Aorta (tissue), 5 donors: ENCODE measurements around the gene CHST14. TPM values are rescaled to one million over a fixed set of nuclear protein-coding genes. Genes with fewer than 3 reads are reported as not detected.
A peak's percentile ranks its signal among the peaks of the same experiment; 100 is the strongest.

Experiments used
- ATAC-seq: fragments of 200-7000 bp; cut with Tn5 transposase; one replicate; pipeline ENCODE4 v1.9.1; 2022; ENCODE audit warnings: moderate library complexity; ENCODE audit not compliant: low FRiP score
- DNase-seq, 2 donors: peaks; one replicate each; pipeline ENCODE4 v3.0.0-alpha.2; 2020
- H3K27ac ChIP-seq, 2 donors: one replicate each; pipeline ENCODE4 v1.5.1; 2013; ENCODE audit warnings: low read length in 2 of 2, mild to moderate bottlenecking in 2 of 2, moderate library complexity in 2 of 2, control low read depth in 1 of 2, inconsistent platforms in 1 of 2, low read depth in 1 of 2
- H3K27me3 ChIP-seq, 2 donors: one replicate each; pipeline ENCODE4 v1.6.1; 2013; ENCODE audit warnings: control low read depth in 1 of 2, low read length in 1 of 2, mild to moderate bottlenecking in 1 of 2, moderate library complexity in 1 of 2; ENCODE audit not compliant: insufficient read depth in 2 of 2, control insufficient read depth in 1 of 2
- H3K36me3 ChIP-seq, 2 donors: one replicate each; pipeline ENCODE4 v1.6.1; 2013; ENCODE audit warnings: control low read depth in 1 of 2, low read length in 1 of 2, mild to moderate bottlenecking in 1 of 2; ENCODE audit not compliant: insufficient read depth in 2 of 2, control insufficient read depth in 1 of 2
- H3K4me1 ChIP-seq, 2 donors: one replicate each; pipeline ENCODE4 v1.6.1; 2013; ENCODE audit warnings: low read length in 2 of 2, control low read depth in 1 of 2, mild to moderate bottlenecking in 1 of 2, moderate library complexity in 1 of 2; ENCODE audit not compliant: insufficient read depth in 2 of 2, control insufficient read depth in 1 of 2
- H3K4me3 ChIP-seq, 2 donors: one replicate each; pipeline ENCODE4 v1.5.1; 2013; ENCODE audit warnings: low read length in 2 of 2, control low read depth in 1 of 2, mild to moderate bottlenecking in 1 of 2
- H3K9me3 ChIP-seq: one replicate; pipeline ENCODE4 v1.6.1; 2013; ENCODE audit warnings: mild to moderate bottlenecking, low read length; ENCODE audit not compliant: control insufficient read depth
- WGBS, 2 donors: extraction: QIAGEN DNeasy Blood & Tissue Kit; methylation state at CpG; one replicate each; pipeline ENCODE4 v1.1.7; 2013; 5-methylcytosine and 5-hydroxymethylcytosine counted together
- intact Hi-C, 2 donors: fragments of 100-400 bp; cut with DNase I; formaldehyde crosslinking; loops; one replicate each; pipeline versions ENCODE4 v1.14.2 to v1.15.0; 2022
- polyA plus RNA-seq, 2 donors: library from polyadenylated mRNA; stranded (reverse); fragments of 200-250 nt; gene quantifications; one replicate each; pipeline ENCODE4 v1.2.3, GENCODE V29; 2013
- total RNA-seq, 2 donors: library from RNA; stranded (reverse); fragmentation: NEBNext Ultra II Directional; extraction: Animal tissue kit (Norgen Biotek cat#: 25700); gene quantifications; one replicate each; pipeline ENCODE4 v1.2.1, GENCODE V29; 2021
- donor health status: healthy with polysubstance abuse.
- donor health status: Bipolar disorder and iron deficiency.
- donor health status: DM: no; HTN: no; CAD: no.
- donor health status: DM: no; HTN: no; CAD: no.
- donor health status: DM: yes; HTN: yes; CAD: no.

CHST14 gene
- total and polyA plus RNA-seq, 4 donors = 2.8 to 21.4 (median 14.8) TPM

GRCh38 chr15:40463886-40464545 lies 6.8 kb upstream of the CHST14 start:
- H3K9me3 ChIP-seq = no peaks in the 10 kb centered on the region
- H3K4me3 ChIP-seq = no peak overlapping the region
- no peaks in the 10 kb centered on the region for H3K4me1 ChIP-seq
- WGBS, 2 donors = 90 to 91% methylated on average over 14 of the region's 14 CpGs
- no peaks in the 10 kb centered on the region for H3K27me3 ChIP-seq
- no peak overlapping the region for H3K27ac ChIP-seq
- DNase-seq = peak; percentile 40 to 54
- H3K36me3 ChIP-seq = peaks cover 0 to 8% of the 10 kb centered on the region in 2 donors
- intact Hi-C loops = no loop called here
- no peak for ATAC-seq

GRCh38 chr15:40464595-40465185 lies 6.1 kb upstream of the CHST14 start:
- no peaks in the 10 kb centered on the region for H3K9me3 ChIP-seq
- H3K36me3 ChIP-seq = peaks cover 0 to 8% of the 10 kb centered on the region in 2 donors
- H3K27ac ChIP-seq = no peak overlapping the region
- ATAC-seq (no peak), DNase-seq (peak in 1 of 2 donors; percentile 8)
- H3K4me1 ChIP-seq = no peaks in the 10 kb centered on the region
- intact Hi-C loops = no loop called here
- 95 to 97% methylated on average over 3 of the region's 3 CpGs for WGBS, 2 donors
- no peaks in the 10 kb centered on the region for H3K27me3 ChIP-seq
- no peak overlapping the region for H3K4me3 ChIP-seq

- 96 to 97% methylated on average over 10 of the region's 10 CpGs for WGBS, 2 donors
- peaks cover 0 to 8% of the 10 kb centered on the region in 2 donors for H3K36me3 ChIP-seq
Measured at GRCh38 chr15:40465939-40466338, 4.8 kb upstream of the CHST14 start.

GRCh38 chr15:40466426-40467260 lies 4.1 kb upstream of the CHST14 start:
- DNase-seq (peak in 1 of 2 donors; percentile 57), ATAC-seq (no peak)
- peaks cover 0 to 8% of the 10 kb centered on the region in 2 donors for H3K36me3 ChIP-seq

More at GRCh38 chr15:40465939-40466338, 4.8 kb upstream of the CHST14 start:
- ATAC-seq (no peak), DNase-seq (peak in 1 of 2 donors; percentile 49)
- H3K4me3 ChIP-seq = no peak overlapping the region
- no peak overlapping the region for H3K27ac ChIP-seq
- H3K4me1 ChIP-seq = no peaks in the 10 kb centered on the region
- intact Hi-C loops = no loop called here
- no peaks in the 10 kb centered on the region for H3K9me3 ChIP-seq
- H3K27me3 ChIP-seq = no peaks in the 10 kb centered on the region

GRCh38 chr15:40467261-40467615 lies 3.5 kb upstream of the CHST14 start:
- Histone ChIP-seq H3K4me3 (no peak overlapping the region), H3K27me3 (no peaks in the 10 kb centered on the region), H3K36me3 (peaks cover 0 to 5% of the 10 kb centered on the region in 2 donors), H3K4me1 (no peaks in the 10 kb centered on the region), H3K9me3 (no peaks in the 10 kb centered on the region), H3K27ac (no peak overlapping the region)
- ATAC-seq (no peak), DNase-seq (peak in 1 of 2 donors; percentile 47)
- intact Hi-C loops = no loop called here

More at GRCh38 chr15:40466426-40467260, 4.1 kb upstream of the CHST14 start:
- WGBS, 2 donors = 77 to 80% methylated on average over 7 of the region's 7 CpGs
- intact Hi-C loops = no loop called here
- Histone ChIP-seq H3K4me1 (no peaks in the 10 kb centered on the region), H3K27me3 (no peaks in the 10 kb centered on the region), H3K27ac (no peak overlapping the region), H3K9me3 (no peaks in the 10 kb centered on the region), H3K4me3 (no peak overlapping the region)

GRCh38 chr15:40468898-40469331 lies 1.9 kb upstream of the CHST14 start:
- Histone ChIP-seq H3K27me3 (no peaks in the 10 kb centered on the region), H3K36me3 (peaks cover 0 to 5% of the 10 kb centered on the region in 2 donors), H3K4me1 (no peaks in the 10 kb centered on the region), H3K9me3 (no peaks in the 10 kb centered on the region), H3K4me3 (no peak overlapping the region), H3K27ac (no peak overlapping the region)
- intact Hi-C loops = no loop called here
- 88 to 90% methylated on average over 4 of the region's 4 CpGs for WGBS, 2 donors
- peak in 1 of 2 donors; percentile 61 for DNase-seq
- no peak for ATAC-seq

GRCh38 chr15:40469776-40470390 lies 901 bp upstream of the CHST14 start:
- no peak overlapping the region for H3K4me3 ChIP-seq
- intact Hi-C loops = no loop called here
- ATAC-seq (no peak), DNase-seq (peak in 1 of 2 donors; percentile 63)
- H3K27me3 ChIP-seq = no peaks in the 10 kb centered on the region
- H3K4me1 ChIP-seq = no peaks in the 10 kb centered on the region
- H3K36me3 ChIP-seq = peaks cover 0 to 2% of the 10 kb centered on the region in 2 donors
- no peaks in the 10 kb centered on the region for H3K9me3 ChIP-seq
- peak overlapping the region in 1 of 2 donors; percentile 91 for H3K27ac ChIP-seq
- 71 to 78% methylated on average over 7 of the region's 7 CpGs for WGBS, 2 donors

- Histone ChIP-seq H3K27ac (no peak overlapping the region), H3K9me3 (no peaks in the 10 kb centered on the region), H3K4me3 (peak overlapping the region; percentile 88 to 90), H3K4me1 (no peaks in the 10 kb centered on the region), H3K27me3 (no peaks in the 10 kb centered on the region), H3K36me3 (peaks cover 0 to 2% of the 10 kb centered on the region in 2 donors)
- 0 to 1% methylated on average over 46 to 60 of the region's 60 CpGs for WGBS, 2 donors
- peak; percentile 56 for ATAC-seq
- DNase-seq = peak; percentile 59 to 80
- intact Hi-C loops = no loop called here
Measured at GRCh38 chr15:40471105-40471807, 472 bp downstream of the CHST14 start.
